NCI-H446 (cell line): ENCODE measurements around the gene FREM3.

ENCODE experiments used
- DNase-seq, 2 experiments: peaks; one replicate each; lab custom pipeline; 2025; lab: John Stamatoyannopoulos, UW

The FREM3 gene

DNA sequence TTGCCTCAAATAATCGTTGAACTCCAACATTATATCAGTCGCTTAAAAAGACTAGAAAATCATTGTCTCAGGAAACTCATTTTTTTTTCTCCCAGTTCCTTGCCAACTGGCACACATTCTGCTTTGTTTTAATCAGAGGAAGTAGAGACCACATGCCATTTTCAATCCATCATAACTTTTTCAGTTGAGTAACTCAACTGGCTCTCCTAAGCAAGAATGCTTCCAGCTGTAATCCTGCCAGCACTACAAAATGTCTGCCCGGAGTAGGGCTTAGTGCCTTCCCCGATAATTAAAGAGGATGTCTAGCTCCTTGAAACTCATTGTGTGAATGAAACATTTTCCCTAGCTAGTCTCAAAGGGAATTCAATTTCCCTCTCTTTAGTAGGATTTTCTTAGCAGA, 33.0 kb downstream of the FREM3 start:
- DNase-seq = peak; percentile 86 to 90

GRCh38 chr4:143658336-143658735, 42.1 kb downstream of the FREM3 start:
- DNase-seq = no peak

- no peak for DNase-seq
Measured at GRCh38 chr4:143654571-143654970, 45.9 kb downstream of the FREM3 start.

DNA sequence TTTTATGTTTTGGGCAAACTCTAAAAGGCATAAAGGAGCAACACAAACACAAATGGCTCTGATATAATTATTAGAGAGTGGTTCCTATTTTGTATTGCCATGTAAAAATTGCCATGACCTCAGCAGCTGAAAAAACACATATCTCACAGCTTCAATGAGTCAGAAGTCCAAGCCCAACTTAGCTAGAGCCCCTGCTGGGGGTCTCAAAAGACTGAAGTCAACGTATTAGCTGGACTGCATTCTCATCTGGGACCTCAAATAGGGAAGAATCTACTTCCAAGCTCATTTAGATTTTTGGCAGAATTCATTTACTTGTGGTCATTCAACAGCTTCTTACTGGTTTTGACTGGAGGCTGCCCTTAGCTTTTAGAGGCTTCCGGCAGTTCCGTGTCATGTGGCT, 47.4 kb downstream of the FREM3 start:
- DNase-seq = no peak

DNA sequence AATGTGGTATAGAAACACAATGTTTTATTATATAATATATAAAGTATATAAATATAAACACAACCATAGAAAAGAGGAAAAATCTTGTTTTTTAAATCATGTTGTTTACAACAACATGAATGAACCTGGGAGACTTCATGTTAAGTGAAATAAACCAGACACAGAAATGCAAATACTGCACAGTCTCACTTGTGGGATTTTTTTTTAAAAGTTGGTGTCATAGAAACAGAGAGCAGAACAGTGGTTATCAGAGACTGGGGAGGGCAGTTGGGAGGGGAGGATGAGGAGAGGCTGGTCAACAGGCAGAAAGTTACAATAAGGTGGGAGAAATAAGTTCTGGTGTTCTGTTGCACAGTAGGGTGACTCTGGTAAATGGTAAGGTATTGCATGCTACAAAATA, 57.1 kb downstream of the FREM3 start:
- DNase-seq = no peak

- no peak for DNase-seq
Measured at GRCh38 chr4:143642611-143643010, 57.9 kb downstream of the FREM3 start.

- peak in 1 of 2 experiments; percentile 4 for DNase-seq
Measured at GRCh38 chr4:143641361-143641760, 59.1 kb downstream of the FREM3 start.

DNA sequence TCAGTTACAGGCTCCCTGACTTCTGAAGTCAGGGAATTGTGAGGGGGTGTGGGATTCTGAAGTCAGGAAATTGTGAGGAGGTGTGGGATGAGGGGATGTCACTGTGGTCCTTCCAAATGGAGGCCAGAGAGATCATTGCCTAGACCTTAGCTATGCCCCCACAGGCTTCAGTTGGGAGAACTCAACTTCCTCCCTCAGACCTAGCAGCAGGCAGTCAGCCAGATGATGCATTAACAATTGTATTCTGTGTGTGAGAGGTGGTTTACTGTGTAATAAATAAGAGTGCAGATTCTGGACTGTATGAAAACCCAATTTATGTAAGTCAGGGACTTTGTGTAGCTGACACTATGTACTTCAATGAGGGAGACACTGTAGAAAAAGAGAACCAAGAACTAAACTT, 65.7 kb downstream of the FREM3 start:
- no peak for DNase-seq

DNA sequence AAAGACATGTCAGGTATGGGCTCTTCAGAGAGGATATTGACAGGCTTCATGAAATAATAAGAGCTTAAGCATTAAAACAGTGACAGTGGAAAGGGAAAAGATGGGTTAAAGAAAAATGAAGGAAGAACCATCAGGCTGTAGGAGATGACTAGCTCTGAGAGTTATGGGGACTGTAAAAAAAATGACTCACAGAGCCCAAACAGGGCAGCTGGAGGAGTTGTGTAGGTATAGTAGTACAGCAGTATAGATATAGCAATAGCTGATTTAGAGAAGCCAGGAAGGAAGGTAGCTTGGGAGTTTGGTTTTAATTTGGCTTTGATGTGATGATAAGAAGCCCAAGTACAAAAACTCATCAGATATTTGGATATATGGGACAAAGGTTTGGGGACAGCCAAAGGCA, 66.6 kb downstream of the FREM3 start:
- DNase-seq = no peak

DNA sequence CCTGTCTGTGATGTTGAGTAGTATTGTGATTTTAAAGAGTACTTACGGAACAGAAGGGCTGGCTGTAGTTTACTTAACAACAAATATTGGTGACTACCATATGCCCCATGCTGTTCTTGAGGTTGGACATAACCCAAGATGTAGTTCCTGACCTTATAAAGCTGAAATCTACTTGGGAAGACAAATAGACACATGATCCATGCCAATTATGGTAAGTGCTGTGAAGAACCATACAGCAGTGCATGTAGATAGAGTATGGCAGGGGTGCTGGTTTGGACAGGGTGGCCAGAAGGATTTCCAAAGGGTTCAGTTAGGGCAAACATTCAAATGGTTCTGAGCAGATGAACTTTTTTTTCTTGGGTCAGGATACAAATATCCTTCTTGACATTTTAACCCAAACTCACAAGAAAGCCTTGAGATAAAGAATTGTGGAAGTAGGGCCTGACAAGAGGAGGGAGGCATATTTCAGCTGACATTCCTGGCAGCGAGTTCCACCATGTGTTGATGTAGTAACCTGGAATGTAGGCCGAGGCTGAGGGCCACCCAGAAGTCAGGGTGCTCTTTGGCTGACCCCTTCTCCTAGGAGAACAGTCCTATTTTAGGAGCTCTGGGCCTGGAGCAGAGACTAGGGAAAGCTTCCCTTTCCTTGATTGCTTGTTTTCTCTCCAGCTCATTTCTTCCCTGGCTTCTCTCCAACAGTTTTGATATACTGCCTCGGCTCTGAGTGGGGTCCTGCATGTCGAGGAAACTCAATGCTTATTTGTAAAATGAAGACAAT, 74.2 kb downstream of the FREM3 start:
- DNase-seq = peak; percentile 5 to 11

GRCh38 chr4:143625632-143626031, 74.8 kb downstream of the FREM3 start:
- peak in 1 of 2 experiments; percentile 1 for DNase-seq

DNA sequence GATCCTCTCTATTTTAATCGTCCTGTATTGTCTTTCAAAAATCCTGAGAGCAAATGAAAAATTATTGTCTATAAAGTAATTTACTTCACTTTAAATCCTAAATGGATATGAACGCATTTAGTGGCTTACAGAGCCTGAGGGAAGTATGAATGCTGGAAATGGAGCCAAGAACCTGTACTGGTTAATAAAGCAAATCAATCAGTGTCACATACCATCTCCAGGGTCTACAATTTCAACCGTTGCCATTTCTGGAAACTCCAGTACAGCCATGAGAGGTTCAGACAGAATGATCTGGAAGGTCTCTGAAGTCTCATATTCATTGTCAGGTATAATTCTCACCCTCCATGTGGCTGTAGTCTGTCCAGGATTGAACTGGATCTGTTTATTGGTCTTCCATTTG, 76.6 kb downstream of the FREM3 start:
- DNase-seq = no peak

DNA sequence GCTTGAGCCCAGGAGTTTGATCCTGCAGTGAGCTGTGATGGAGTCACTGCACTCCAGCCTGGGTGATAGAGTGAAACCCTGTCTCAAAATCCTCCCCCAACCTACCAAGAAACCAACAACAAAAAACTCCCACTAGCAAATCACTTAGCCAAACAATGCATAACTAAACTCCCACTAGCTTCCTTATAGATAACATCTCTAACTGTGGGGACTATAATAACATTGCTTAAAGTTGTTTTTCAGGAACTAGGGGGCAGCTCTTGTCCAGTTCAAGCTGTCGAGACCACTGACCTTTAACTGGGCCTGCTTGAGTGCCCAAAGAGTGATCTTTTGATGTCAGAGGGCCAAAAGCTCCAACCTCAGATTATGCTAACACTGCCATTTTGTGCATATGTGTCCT, 81.7 kb downstream of the FREM3 start:
- no peak for DNase-seq

DNA sequence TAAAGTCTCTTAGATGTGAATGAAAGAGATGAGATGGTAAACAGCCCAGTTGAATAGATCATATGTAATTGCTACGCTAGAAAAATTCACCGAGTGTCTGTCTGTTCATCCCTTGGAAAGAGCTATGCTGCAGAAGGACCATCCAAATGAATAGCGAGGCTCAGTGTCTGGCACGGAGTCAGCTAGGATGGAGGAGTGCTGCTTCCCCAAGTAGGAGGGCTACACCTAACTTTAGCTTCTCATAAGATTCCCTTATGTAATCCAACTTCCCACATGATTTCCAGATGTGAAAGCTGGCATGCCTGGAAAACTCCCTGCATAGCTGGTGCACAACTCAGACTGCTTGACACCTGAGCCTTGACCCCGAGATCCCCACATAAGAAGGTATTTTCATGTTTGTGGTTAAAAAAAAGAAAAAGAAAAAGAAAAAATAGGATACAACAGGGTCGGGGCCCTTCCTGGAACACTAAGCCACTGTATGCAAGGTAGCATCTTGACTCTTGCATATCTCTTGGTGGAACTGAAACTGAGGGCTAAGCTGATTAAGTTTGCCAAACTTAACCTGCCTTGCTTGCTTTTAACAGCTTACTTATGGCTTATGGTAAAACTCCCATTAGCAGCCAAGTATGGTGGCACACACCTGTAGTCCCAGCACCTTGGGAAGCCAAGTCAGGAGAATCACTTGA, 82.3 kb downstream of the FREM3 start:
- DNase-seq = no peak

GRCh38 chr4:143616771-143617170, 83.7 kb downstream of the FREM3 start:
- DNase-seq = no peak

- DNase-seq = no peak
Measured at GRCh38 chr4:143609492-143609891, 91.0 kb downstream of the FREM3 start.

DNA sequence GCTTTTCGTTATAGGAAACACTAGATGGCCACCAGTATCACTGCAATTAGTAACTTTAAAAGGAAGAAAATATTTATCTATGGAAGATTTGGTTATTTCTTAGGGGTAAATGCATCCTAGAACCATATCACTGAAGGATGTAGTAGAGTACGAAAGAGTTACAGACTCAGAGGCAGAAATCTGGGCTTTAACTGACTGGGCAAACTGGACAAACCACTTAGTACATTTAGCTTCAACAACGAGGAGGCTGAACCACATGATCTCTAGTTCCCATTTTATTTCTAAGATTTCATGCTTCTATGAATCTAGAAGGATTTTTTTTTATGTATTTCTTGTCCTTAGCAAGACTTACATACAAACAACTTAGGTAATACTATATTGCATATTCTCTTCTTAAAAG, 94.0 kb downstream of the FREM3 start:
- DNase-seq = no peak

- DNase-seq = no peak
Measured at GRCh38 chr4:143599827-143600226, 100.6 kb downstream of the FREM3 start.

DNA sequence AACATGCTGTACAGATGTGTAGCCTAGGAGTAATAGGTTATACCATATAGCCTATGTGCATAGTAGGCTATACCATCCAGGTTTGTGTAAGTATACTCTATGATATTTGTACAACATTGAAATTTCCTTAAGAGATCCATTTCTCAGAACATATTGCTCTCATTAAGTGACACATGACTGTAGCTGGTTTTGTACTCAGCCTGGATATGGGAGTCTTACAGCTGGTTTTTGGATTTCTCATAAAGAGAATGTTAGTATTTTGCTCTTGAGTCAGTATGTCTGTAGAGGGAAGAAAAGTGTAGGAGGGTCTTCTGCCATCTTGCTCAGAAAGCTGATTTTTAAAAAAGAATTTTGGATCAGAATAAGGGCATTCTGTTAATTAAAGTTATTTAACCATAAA, 101.7 kb downstream of the FREM3 start:
- DNase-seq = no peak

DNA sequence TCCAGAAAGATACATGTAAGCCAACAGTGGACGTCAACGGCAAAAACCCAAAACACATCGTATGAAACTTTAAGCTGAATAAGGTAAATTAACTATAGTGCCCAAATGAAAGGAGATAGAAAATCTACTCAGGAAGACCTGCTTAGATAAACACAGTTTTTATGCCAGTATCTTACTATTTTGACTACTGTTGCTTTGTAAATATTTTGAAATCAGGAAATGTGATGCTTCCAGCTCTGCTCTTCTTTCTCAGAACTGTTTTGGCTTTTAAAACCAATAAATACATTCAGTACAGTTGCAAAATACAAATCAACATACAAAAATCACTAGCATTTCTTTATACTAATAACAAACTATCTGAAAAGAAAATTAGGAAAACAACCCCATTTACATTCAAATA, 103.2 kb downstream of the FREM3 start:
- no peak for DNase-seq

- peak in 1 of 2 experiments; percentile 4 for DNase-seq
Measured at GRCh38 chr4:143587703-143588102, 112.8 kb downstream of the FREM3 start.

DNA sequence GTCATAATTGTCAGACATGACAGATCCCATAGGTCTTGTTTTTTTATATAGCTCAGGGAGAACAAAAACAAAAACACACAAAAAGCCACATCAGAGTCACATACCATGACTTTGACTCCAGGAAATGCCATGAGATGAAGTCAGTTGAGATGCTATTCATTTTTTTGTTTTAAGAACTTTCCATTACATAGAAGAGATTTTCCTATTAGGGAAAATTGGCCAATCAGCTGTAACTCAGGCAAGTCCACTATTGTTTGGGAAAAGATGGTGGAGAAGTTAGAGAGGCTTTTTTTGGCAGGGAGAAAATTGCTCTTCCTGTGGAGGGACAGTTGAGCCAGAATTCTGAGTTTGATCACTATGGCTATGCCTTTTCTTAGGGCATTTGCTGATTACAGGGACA, 114.4 kb downstream of the FREM3 start:
- no peak for DNase-seq

DNA sequence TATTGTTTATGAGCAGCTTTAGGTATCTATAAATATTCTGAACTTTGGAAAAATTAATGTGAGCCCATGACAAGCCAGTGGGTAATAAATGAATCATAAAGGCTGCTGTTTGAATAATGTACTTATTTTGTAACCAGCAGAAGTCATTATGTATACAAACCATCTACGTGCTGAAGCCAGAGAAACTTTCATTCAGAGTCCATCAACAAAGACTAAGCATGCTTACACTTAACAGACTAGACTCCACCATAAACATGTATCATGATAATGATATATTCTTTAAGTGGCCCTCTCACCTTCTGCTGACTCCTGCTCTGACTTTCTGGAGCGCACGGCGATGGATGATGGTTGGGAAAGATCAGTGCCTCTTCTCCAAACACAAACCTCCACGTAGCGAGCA, 114.9 kb downstream of the FREM3 start:
- no peak for DNase-seq
